ENCODE results near the gene LY86. TPM values are rescaled to one million over a fixed set of nuclear protein-coding genes. Genes with fewer than 3 reads are reported as not detected.

The LY86 gene
- total and polyA plus RNA-seq, 2 donors (not counting 1 experiment from before 2014, with no cell fraction given): not detected

DNA sequence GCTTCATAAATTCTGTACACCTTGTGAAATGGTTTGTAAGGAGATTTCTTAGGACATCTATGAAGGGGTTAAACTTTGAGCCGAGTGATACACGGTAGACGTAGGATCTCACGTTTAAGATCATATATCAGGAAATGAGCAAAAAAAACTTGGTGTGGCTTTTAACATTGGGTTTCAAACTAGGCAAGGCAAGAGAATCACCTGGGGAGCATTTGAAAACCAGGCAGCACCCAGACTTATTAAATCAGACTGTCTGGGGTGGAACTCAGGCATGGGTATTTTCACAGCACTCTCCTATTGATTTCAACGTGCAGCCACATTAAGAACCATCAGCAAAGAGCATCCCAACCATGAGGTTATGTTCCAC lies 26.4 kb downstream of the LY86 start:
- Histone ChIP-seq H3K27ac (ENCODE audit: insufficient read depth, low read length) (no peak overlapping the region), H3K79me2 (ENCODE audit: control insufficient read depth, insufficient read depth, low read length) (no peaks in the 10 kb centered on the region), H3K27me3 (ENCODE audit: control insufficient read depth, insufficient read depth, low read length) (no peaks in the 10 kb centered on the region), H3K4me2 (ENCODE audit: extremely low read depth, insufficient read depth, low read length) (no peak overlapping the region), H3K9ac (ENCODE audit: insufficient read depth, low read length) (no peak overlapping the region), H3K36me3 (ENCODE audit: control insufficient read depth, insufficient read depth, low read length) (no peaks in the 10 kb centered on the region), H4K20me1 (ENCODE audit: control insufficient read depth, extremely low read depth, insufficient read depth, low read length) (no peaks in the 10 kb centered on the region), H3K9me3 (ENCODE audit: control insufficient read depth, insufficient read depth, low read depth, low read length) (no peaks in the 10 kb centered on the region), H2AFZ (ENCODE audit: low read length) (no peak overlapping the region), H3K4me1 (ENCODE audit: control insufficient read depth, extremely low read depth, insufficient read depth, low read length) (no peaks in the 10 kb centered on the region), H3K4me3 (replicated peaks in 1 of 4; ENCODE audit: control extremely low read depth in 1 of 4, insufficient read depth in 1 of 4, low read depth in 3 of 4, low read length in 4 of 4) (no peak overlapping the region)
- no peak for DNase-seq (ENCODE audit: low read depth in 2 of 2)
- TF ChIP-seq CTCF (conservative IDR thresholded peaks at IDR 0.05 in 1 of 2, IDR thresholded peaks at IDR 0.05 in 1 of 2; ENCODE audit: low read depth in 1 of 2, low read length in 2 of 2) (no peak), EZH2 (IDR thresholded peaks at IDR 0.05; ENCODE audit: low read length, missing control alignments) (no peak)

DNA sequence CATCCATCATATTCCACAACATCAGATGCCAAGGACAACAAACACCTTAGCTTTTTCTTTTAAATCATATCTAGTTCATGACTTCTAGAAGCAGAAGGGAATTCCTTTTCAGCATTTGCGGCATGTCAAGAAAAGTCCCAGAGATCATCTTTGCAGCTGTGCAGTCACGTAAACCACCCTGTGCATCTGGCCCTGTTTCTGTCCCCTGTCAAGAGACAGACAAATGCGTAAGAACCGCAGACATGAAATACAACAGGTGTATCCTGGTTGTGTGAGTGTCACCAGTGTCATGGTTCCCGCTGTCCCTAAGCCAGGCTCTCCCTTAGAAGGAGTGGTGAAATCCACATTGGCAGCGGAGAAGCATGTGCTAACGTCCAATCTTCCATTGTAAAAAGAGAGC lies 28.1 kb downstream of the LY86 start:
- no peaks in the 10 kb centered on the region for H3K9me3 ChIP-seq (ENCODE audit: control insufficient read depth, insufficient read depth, low read depth, low read length)
- no peaks in the 10 kb centered on the region for H3K79me2 ChIP-seq (ENCODE audit: control insufficient read depth, insufficient read depth, low read length)
- no peaks in the 10 kb centered on the region for H3K4me1 ChIP-seq (ENCODE audit: control insufficient read depth, extremely low read depth, insufficient read depth, low read length)
- TF ChIP-seq CTCF (conservative IDR thresholded peaks at IDR 0.05 in 1 of 2, IDR thresholded peaks at IDR 0.05 in 1 of 2; ENCODE audit: low read depth in 1 of 2, low read length in 2 of 2) (no peak), EZH2 (IDR thresholded peaks at IDR 0.05; ENCODE audit: low read length, missing control alignments) (no peak)
- no peak overlapping the region for H3K9ac ChIP-seq (ENCODE audit: insufficient read depth, low read length)
- H3K27ac ChIP-seq (ENCODE audit: insufficient read depth, low read length): no peak overlapping the region
- no peak overlapping the region for H2AFZ ChIP-seq (ENCODE audit: low read length)
- H3K27me3 ChIP-seq (ENCODE audit: control insufficient read depth, insufficient read depth, low read length): no peaks in the 10 kb centered on the region
- DNase-seq (ENCODE audit: low read depth in 2 of 2): no peak
- no peaks in the 10 kb centered on the region for H4K20me1 ChIP-seq (ENCODE audit: control insufficient read depth, extremely low read depth, insufficient read depth, low read length)
- H3K4me2 ChIP-seq (ENCODE audit: extremely low read depth, insufficient read depth, low read length): no peak overlapping the region
- H3K4me3 ChIP-seq (replicated peaks in 1 of 4; ENCODE audit: control extremely low read depth in 1 of 4, insufficient read depth in 1 of 4, low read depth in 3 of 4, low read length in 4 of 4): no peak overlapping the region
- H3K36me3 ChIP-seq (ENCODE audit: control insufficient read depth, insufficient read depth, low read length): no peaks in the 10 kb centered on the region

DNA sequence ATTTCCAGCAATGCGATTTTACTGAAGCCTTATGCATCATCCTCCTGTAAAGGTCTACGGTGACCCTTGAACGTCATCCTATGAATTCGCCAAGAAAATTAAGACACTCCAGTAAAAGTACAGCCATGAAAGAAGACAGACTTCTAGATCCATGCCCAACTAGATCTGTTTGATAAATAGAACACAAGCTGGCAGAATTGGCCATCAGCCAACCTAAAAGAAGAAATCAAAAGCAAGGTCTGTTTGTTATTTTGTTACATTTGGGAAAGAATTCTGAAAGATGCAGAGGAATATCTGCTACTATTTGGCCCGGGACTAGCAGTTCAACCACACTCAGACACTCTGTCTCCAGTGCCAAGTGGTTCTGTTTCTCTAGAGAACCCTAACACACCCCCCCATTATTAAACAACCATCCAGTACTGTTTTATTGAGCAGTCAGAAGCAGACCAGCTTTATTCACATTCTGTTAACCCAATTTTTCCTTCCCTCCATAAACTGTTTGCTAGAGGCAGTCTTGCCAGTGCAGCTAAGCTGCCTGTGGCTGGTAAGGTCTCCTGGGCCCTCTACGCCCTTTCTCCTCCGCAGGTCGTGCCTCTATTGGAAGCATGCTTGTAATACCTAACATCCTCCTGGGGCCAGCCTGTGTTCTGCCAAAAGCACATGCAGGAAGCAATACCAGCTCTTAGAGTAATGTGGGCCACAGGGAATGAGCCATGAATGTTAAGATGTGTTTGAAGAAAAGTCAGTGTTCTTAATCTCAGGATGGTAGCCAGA lies 30.7 kb downstream of the LY86 start:
- Histone ChIP-seq H3K4me1 (ENCODE audit: control insufficient read depth, extremely low read depth, insufficient read depth, low read length) (no peaks in the 10 kb centered on the region), H3K4me2 (ENCODE audit: extremely low read depth, insufficient read depth, low read length) (no peak overlapping the region), H3K4me3 (replicated peaks in 1 of 4; ENCODE audit: control extremely low read depth in 1 of 4, insufficient read depth in 1 of 4, low read depth in 3 of 4, low read length in 4 of 4) (no peak overlapping the region), H3K9me3 (ENCODE audit: control insufficient read depth, insufficient read depth, low read depth, low read length) (no peaks in the 10 kb centered on the region), H2AFZ (ENCODE audit: low read length) (no peak overlapping the region), H4K20me1 (ENCODE audit: control insufficient read depth, extremely low read depth, insufficient read depth, low read length) (no peaks in the 10 kb centered on the region), H3K79me2 (ENCODE audit: control insufficient read depth, insufficient read depth, low read length) (no peaks in the 10 kb centered on the region), H3K27ac (ENCODE audit: insufficient read depth, low read length) (no peak overlapping the region), H3K9ac (ENCODE audit: insufficient read depth, low read length) (no peak overlapping the region), H3K36me3 (ENCODE audit: control insufficient read depth, insufficient read depth, low read length) (no peaks in the 10 kb centered on the region), H3K27me3 (ENCODE audit: control insufficient read depth, insufficient read depth, low read length) (no peaks in the 10 kb centered on the region)
- DNase-seq (ENCODE audit: low read depth in 2 of 2): no peak
- TF ChIP-seq EZH2 (IDR thresholded peaks at IDR 0.05; ENCODE audit: low read length, missing control alignments) (no peak), CTCF (conservative IDR thresholded peaks at IDR 0.05 in 1 of 2, IDR thresholded peaks at IDR 0.05 in 1 of 2; ENCODE audit: low read depth in 1 of 2, low read length in 2 of 2) (no peak)
